GM10847 (cell line): ENCODE results near the gene PRR14.

Experiments
- POLR2A ChIP-seq: IDR thresholded peaks from 2 replicates; pipeline ENCODE4 v1.6.1; 2011; ENCODE audit not compliant: insufficient read length; ENCODE audit errors: extremely low read depth

The PRR14 gene

GRCh38 chr16:30697264-30698138 lies 46.7 kb downstream of the PRR14 start:
- no peak for TF ChIP-seq POLR2A

DNA sequence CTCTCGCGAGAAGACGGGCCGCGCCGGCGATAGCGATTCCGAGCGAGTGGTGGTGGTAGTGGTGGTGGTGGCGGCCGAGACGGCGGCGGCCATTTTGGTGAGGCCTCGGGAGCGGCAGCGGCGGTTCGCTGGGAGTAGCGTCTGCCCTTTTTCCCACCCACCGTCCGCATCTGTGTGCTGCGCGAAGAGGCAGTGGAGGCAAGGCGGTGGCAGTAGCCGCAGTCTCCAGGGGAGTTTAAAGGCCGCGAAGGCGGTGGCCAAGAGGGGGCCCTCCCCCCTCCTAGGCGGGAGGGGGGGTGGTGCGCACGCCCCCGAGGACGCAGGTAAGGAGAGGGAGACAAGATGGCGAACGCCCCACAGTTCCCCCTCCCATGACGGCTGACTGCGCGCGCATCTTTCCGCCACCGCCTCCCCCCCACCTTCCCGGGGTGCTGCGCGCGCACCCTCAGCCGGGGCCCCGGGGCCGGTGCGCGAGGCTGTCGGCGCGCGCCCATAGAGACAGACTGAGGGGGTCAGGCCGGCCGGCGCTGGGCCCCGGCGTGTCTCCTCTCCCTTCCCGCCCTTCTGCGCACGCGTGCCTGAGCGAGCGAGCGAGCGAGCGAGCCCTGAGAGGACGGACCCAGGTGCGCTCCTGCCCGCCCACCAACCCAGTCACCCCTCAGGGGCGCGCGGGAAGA lies 47.5 kb downstream of the PRR14 start:
- peak; percentile 87 for TF ChIP-seq POLR2A

GRCh38 chr16:30698816-30699614 lies 48.3 kb downstream of the PRR14 start, which contains the start of gene SRCAP:
SRCAP (plus strand) TSS chr16:30699171; CDS start chr16:30700825, 1,654 bp downstream.
- peak; percentile 47 for TF ChIP-seq POLR2A

DNA sequence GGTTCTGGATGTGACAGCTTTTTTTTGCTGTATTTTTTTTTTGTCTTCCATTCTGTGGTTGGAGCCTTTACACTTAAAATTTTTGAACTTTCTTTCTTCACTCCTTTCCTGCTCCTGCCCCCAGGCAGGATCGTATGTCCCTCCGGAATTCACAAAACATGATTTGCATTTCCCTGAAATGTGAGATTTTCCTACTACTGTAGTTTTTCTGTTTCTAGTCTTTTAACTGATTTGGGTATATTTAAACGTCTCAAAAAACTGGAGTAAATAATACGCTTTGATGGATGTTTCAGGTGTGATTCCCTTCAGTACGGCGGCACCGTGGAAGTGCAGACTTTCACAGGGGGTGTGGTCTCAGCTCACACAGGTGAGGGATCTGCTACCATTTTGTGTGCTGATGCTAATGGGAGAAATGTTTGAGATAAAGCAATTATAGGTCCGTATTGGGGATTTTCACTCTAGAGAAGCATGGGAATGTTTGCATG lies 48.9 kb downstream of the PRR14 start:
- no peak for TF ChIP-seq POLR2A

- no peak for TF ChIP-seq POLR2A
Measured at GRCh38 chr16:30700491-30700890, 49.7 kb downstream of the PRR14 start.

- no peak for TF ChIP-seq POLR2A
Measured at GRCh38 chr16:30700971-30701370, 50.2 kb downstream of the PRR14 start.

- TF ChIP-seq POLR2A, result no peak
Measured at GRCh38 chr16:30703971-30704370, 53.2 kb downstream of the PRR14 start.
